Amniotic epithelial cell (primary cell): Measurements from ENCODE around the gene SSBP1.
A peak's percentile ranks its signal among the peaks of the same experiment; 100 is the strongest.

Experiments
- DNase-seq: peaks from one replicate; pipeline ENCODE4 v3.0.0-alpha.2; 2010; ENCODE audit warnings: low read depth

The SSBP1 gene

GRCh38 chr7:141776374-141776773 lies 38.2 kb downstream of the SSBP1 start, which contains the start of gene TAS2R4:
TSS of gene TAS2R4 (plus strand) at chr7:141776674. CDS start at chr7:141778489, 1,815 bp downstream.
- DNase-seq: no peak

GRCh38 chr7:141785706-141786552 lies 47.8 kb downstream of the SSBP1 start:
- peak; percentile 60 for DNase-seq

- DNase-seq: no peak
Observed at GRCh38 chr7:141788296-141788695, 50.1 kb downstream of the SSBP1 start.

GRCh38 chr7:141789917-141790316 lies 51.8 kb downstream of the SSBP1 start, which contains the start of gene TAS2R5:
TSS of gene TAS2R5 (plus strand) at chr7:141790217. CDS start at chr7:141790362, 145 bp downstream.
- DNase-seq: no peak

GRCh38 chr7:141792526-141792925 lies 54.4 kb downstream of the SSBP1 start:
- DNase-seq: no peak
